ENCODE results near the gene DNAJC27.

GRCh38 chr2:24984912-24985311, 13.2 kb upstream of the DNAJC27 start:
- TF ChIP-seq GATA2 (IDR thresholded peaks at IDR 0.05; ENCODE audit: low read depth, low read length) (no peak), GATA3 (IDR thresholded peaks at IDR 0.05; ENCODE audit: low read depth, low read length) (no peak)
